HG03575 (cell line): Measurements from ENCODE around the gene ESRRA.

Experiments
- ATAC-seq: cut with Tn5 transposase; IDR thresholded peaks from one replicate; pipeline ENCODE4 v1.9.1; 2021; ENCODE audit not compliant: unreplicated experiment, insufficient number of reproducible peaks, low FRiP score; ENCODE audit errors: extremely low read depth

The ESRRA gene

GRCh38 chr11:64289002-64289564, 16.2 kb upstream of the ESRRA start:
- no peak for ATAC-seq

GRCh38 chr11:64290352-64291261, 14.7 kb upstream of the ESRRA start:
- ATAC-seq, result no peak

GRCh38 chr11:64291262-64291751, 14.0 kb upstream of the ESRRA start, which contains the start of gene KCNK4:
Gene KCNK4 (plus strand): TSS chr11:64291302. CDS start chr11:64293019, 1,717 bp downstream.
- no peak for ATAC-seq

GRCh38 chr11:64291752-64292459, 13.4 kb upstream of the ESRRA start:
- ATAC-seq, result no peak

- ATAC-seq, result no peak
Measured at GRCh38 chr11:64292460-64293254, 12.7 kb upstream of the ESRRA start.

GRCh38 chr11:64294774-64295173, 10.6 kb upstream of the ESRRA start:
- no peak for ATAC-seq

GRCh38 chr11:64295760-64296159, 9.6 kb upstream of the ESRRA start:
- no peak for ATAC-seq

GRCh38 chr11:64296236-64296635, 9.1 kb upstream of the ESRRA start:
- no peak for ATAC-seq

GRCh38 chr11:64296830-64297698, 8.3 kb upstream of the ESRRA start:
- no peak for ATAC-seq

- no peak for ATAC-seq
Measured at GRCh38 chr11:64297699-64298358, 7.5 kb upstream of the ESRRA start.

- ATAC-seq, result no peak
Measured at GRCh38 chr11:64298966-64299846, 6.1 kb upstream of the ESRRA start.

GRCh38 chr11:64299847-64300648, 5.3 kb upstream of the ESRRA start, which contains the start of gene CATSPERZ:
Gene CATSPERZ (plus strand): TSS chr11:64300358. CDS start chr11:64300411, 53 bp downstream.
- no peak for ATAC-seq

GRCh38 chr11:64303109-64304031, 2.0 kb upstream of the ESRRA start:
- no peak for ATAC-seq

GRCh38 chr11:64304032-64304315, 1.4 kb upstream of the ESRRA start:
- no peak for ATAC-seq
